Lower leg skin (tissue), 4 donors: ENCODE data around the gene NFKBIB. TPM values are rescaled to one million over a fixed set of nuclear protein-coding genes. Genes with fewer than 3 reads are reported as not detected.

ENCODE experiments used
- DNase-seq, 2 donors: peaks; one replicate each; pipeline ENCODE4 v3.0.0-alpha.2; 2019; ENCODE audit warnings: low spot score in 2 of 2
- H3K4me3 ChIP-seq: fragments of 200-600 bp; sonication (generic); 2 replicates; pipeline ENCODE4 v1.5.1; 2017; ENCODE audit warnings: mild to moderate bottlenecking, low read depth; ENCODE audit not compliant: poor library complexity, severe bottlenecking
- CTCF ChIP-seq, 3 donors: fragments of 450-650 bp; IDR thresholded peaks; one replicate each; pipeline ENCODE4 v1.5.1; 2016; ENCODE audit warnings: antibody characterized with exemption in 3 of 3, mild to moderate bottlenecking in 3 of 3, moderate library complexity in 2 of 3
- POLR2A ChIP-seq, 2 donors: fragments of 450-650 bp; IDR thresholded peaks; one replicate each; pipeline ENCODE4 v1.6.1; 2016 to 2017; ENCODE audit warnings: antibody characterized with exemption in 2 of 2, mild to moderate bottlenecking in 1 of 2, moderate library complexity in 1 of 2
- WGBS, 2 donors: methylation state at CpG; one replicate each; pipeline ENCODE4 v1.1.5; 2018; 5-methylcytosine and 5-hydroxymethylcytosine counted together
- intact Hi-C: fragments of 100-400 bp; cut with DNase I; formaldehyde crosslinking; loops from one replicate; pipeline ENCODE4 v1.15.0; 2023; ENCODE audit warnings: low total_unique reads
- total RNA-seq, 4 donors: library from RNA; depleted of rRNA; stranded (reverse); fragments of >200 nt; gene quantifications; one replicate each; pipeline ENCODE4 v1.1.0, GENCODE V29; 2016

Gene NFKBIB
- total RNA-seq, 4 donors from 2014 or later: 26.9 to 51.2 (median 31.5) TPM

GRCh38 chr19:38952395-38953165, 52.8 kb downstream of the NFKBIB start:
- WGBS, 2 donors: 78 to 80% methylated on average over 13 of the region's 13 CpGs
- intact Hi-C loops: no loop called here
- no peak for TF ChIP-seq CTCF (IDR thresholded peaks at IDR 0.05)
- no peak overlapping the region for H3K4me3 ChIP-seq
- DNase-seq: no peak

- intact Hi-C loops: no loop called here
Measured at GRCh38 chr19:38953677-38954076, 53.9 kb downstream of the NFKBIB start.

GRCh38 chr19:38956264-38956663, 56.5 kb downstream of the NFKBIB start:
- intact Hi-C loops: no loop called here
- no peak overlapping the region for H3K4me3 ChIP-seq
- TF ChIP-seq POLR2A (IDR thresholded peaks at IDR 0.05): no peak
- no peak for TF ChIP-seq CTCF (IDR thresholded peaks at IDR 0.05)
- WGBS, 2 donors: 87 to 89% methylated on average over 2 of the region's 2 CpGs
- DNase-seq: no peak

More at GRCh38 chr19:38953677-38954076, 53.9 kb downstream of the NFKBIB start:
- no peak overlapping the region for H3K4me3 ChIP-seq
- WGBS, 2 donors: 77 to 79% methylated on average over 4 of the region's 4 CpGs
- DNase-seq: no peak
- TF ChIP-seq POLR2A (IDR thresholded peaks at IDR 0.05) (no peak), CTCF (IDR thresholded peaks at IDR 0.05) (no peak)

GRCh38 chr19:38958301-38958700, 58.5 kb downstream of the NFKBIB start:
- intact Hi-C loops: no loop called here

More at GRCh38 chr19:38958301-38958700, 58.5 kb downstream of the NFKBIB start:
- DNase-seq: no peak
- no peak overlapping the region for H3K4me3 ChIP-seq
- TF ChIP-seq CTCF (IDR thresholded peaks at IDR 0.05): no peak
- TF ChIP-seq POLR2A (IDR thresholded peaks at IDR 0.05): no peak
- 90 to 93% methylated on average over 2 of the region's 2 CpGs for WGBS, 2 donors

Other genes with a start within 250 kb of the NFKBIB start
- 10 to 100 TPM in 3 of 4 donors, 1 to 10 TPM in 1; 7.6 to 20.0 (median 12.9) TPM for gene CAPN12, start 155.5 kb upstream of the NFKBIB start, total RNA-seq
- gene LGALS7, start 126.5 kb upstream of the NFKBIB start, total RNA-seq: 1,000 to 10,000 TPM in 1 of 4 donors, 100 to 1,000 TPM in 2, 10 to 100 TPM in 1; 36.0 to 1,062 (median 348) TPM
- 1,000 to 10,000 TPM; 3,936 to 6,716 (median 4,891) TPM for gene LGALS7B, start 110.8 kb upstream of the NFKBIB start, total RNA-seq
- 1 to 10 TPM; 1.1 to 2.7 (median 1.9) TPM for gene LGALS4, start 87.0 kb upstream of the NFKBIB start, total RNA-seq
- gene ECH1, start 68.2 kb upstream of the NFKBIB start, total RNA-seq: 100 to 1,000 TPM in 2 of 4 donors, 10 to 100 TPM in 2; 59.4 to 197 (median 109) TPM
- 100 to 1,000 TPM; 147 to 203 (median 177) TPM for gene HNRNPL, start 50.0 kb upstream of the NFKBIB start, total RNA-seq
- gene RINL, start 21.7 kb upstream of the NFKBIB start, total RNA-seq: 10 to 100 TPM in 3 of 4 donors, 1 to 10 TPM in 1; 5.5 to 14.0 (median 11.6) TPM
- 100 to 1,000 TPM in 2 of 4 donors, 10 to 100 TPM in 2; 84.6 to 119 (median 101) TPM for gene SIRT2, start 351 bp upstream of the NFKBIB start, total RNA-seq
- gene CCER2, start 12.2 kb downstream of the NFKBIB start, total RNA-seq: 1 to 10 TPM; 3.3 to 8.7 (median 3.4) TPM
- gene SARS2, start 30.8 kb downstream of the NFKBIB start, total RNA-seq: 10 to 100 TPM; 11.7 to 23.3 (median 20.0) TPM
- gene MRPS12, start 31.0 kb downstream of the NFKBIB start, total RNA-seq: 10 to 100 TPM; 26.8 to 31.8 (median 30.0) TPM
- gene FBXO17, start 75.8 kb downstream of the NFKBIB start, total RNA-seq: 10 to 100 TPM; 13.2 to 46.5 (median 34.3) TPM
- 10 to 100 TPM; 25.0 to 33.3 (median 29.1) TPM for gene FBXO27, start 132.6 kb downstream of the NFKBIB start, total RNA-seq
- gene ACP7, start 184.4 kb downstream of the NFKBIB start, total RNA-seq: 10 to 100 TPM; 20.8 to 46.5 (median 29.0) TPM
- 10 to 100 TPM; 30.9 to 65.7 (median 40.1) TPM for gene PAK4, start 225.8 kb downstream of the NFKBIB start, total RNA-seq